ENCODE data around the gene CSK. TPM values are rescaled to one million over a fixed set of nuclear protein-coding genes. Genes with fewer than 3 reads are reported as not detected.

Gene CSK
- total RNA-seq, 3 donors from 2014 or later (not counting 1 experiment from before 2014, with no cell fraction given) = 282 to 334 (median 287) TPM

- H3K27ac ChIP-seq (ENCODE audit: low read length) = no peak overlapping the region
- Mint-ChIP-seq H3K9me3 (no peaks in the 10 kb centered on the region), H3K27me3 (ENCODE audit: low read depth in 2 of 2) (no peaks in the 10 kb centered on the region), H3K27ac (no peak overlapping the region), H3K36me3 (no peaks in the 10 kb centered on the region), H3K4me1 (peaks cover 4 to 39% of the 10 kb centered on the region in 2 donors), H3K4me3 (no peak overlapping the region)
- TF ChIP-seq CTCF (IDR thresholded peaks at IDR 0.05) = no peak
- H3K4me3 ChIP-seq (ENCODE audit: low read length) = no peak overlapping the region
- intact Hi-C loops (cut with micrococcal nuclease) = no loop called here
- H3K9me3 ChIP-seq (ENCODE audit: control insufficient read depth, insufficient read depth, low read length) = no peaks in the 10 kb centered on the region
- peaks cover 24% of the 10 kb centered on the region for H3K4me1 ChIP-seq (ENCODE audit: control insufficient read depth, insufficient read depth, low read length)
- ATAC-seq = no peak
- no peaks in the 10 kb centered on the region for H3K27me3 ChIP-seq (ENCODE audit: control insufficient read depth, insufficient read depth, low read length)
- H3K36me3 ChIP-seq (ENCODE audit: control insufficient read depth, insufficient read depth, low read length) = peaks cover 6% of the 10 kb centered on the region
- WGBS (ENCODE audit: insufficient coverage) = 94% methylated on average over 11 of the region's 11 CpGs
- no peak for DNase-seq
These were observed 57.1 kb downstream of the CSK start for GRCh38 chr15:74838746-74839525.

GRCh38 chr15:74839526-74840395 is 57.9 kb downstream of the CSK start:
- Mint-ChIP-seq H3K36me3 (no peaks in the 10 kb centered on the region), H3K9me3 (no peaks in the 10 kb centered on the region), H3K27ac (no peak overlapping the region), H3K4me3 (no peak overlapping the region), H3K4me1 (peaks cover 10 to 47% of the 10 kb centered on the region in 2 donors), H3K27me3 (ENCODE audit: low read depth in 2 of 2) (no peaks in the 10 kb centered on the region)
- DNase-seq (no peak), ATAC-seq (no peak)
- Histone ChIP-seq H3K27me3 (ENCODE audit: control insufficient read depth, insufficient read depth, low read length) (no peaks in the 10 kb centered on the region), H3K9me3 (ENCODE audit: control insufficient read depth, insufficient read depth, low read length) (no peaks in the 10 kb centered on the region), H3K4me1 (ENCODE audit: control insufficient read depth, insufficient read depth, low read length) (peaks cover 32% of the 10 kb centered on the region), H3K36me3 (ENCODE audit: control insufficient read depth, insufficient read depth, low read length) (peaks cover 6% of the 10 kb centered on the region), H3K4me3 (ENCODE audit: low read length) (no peak overlapping the region), H3K27ac (ENCODE audit: low read length) (no peak overlapping the region)
- TF ChIP-seq CTCF (IDR thresholded peaks at IDR 0.05) = no peak
- intact Hi-C loops (cut with micrococcal nuclease) = loop anchor here (5.0 to 10.0 kb wide), 3 partner anchors 52 to 365 kb away; partner anchors contain the start of genes C15orf39 and FAM219B
- 95% methylated on average over 31 of the region's 31 CpGs for WGBS (ENCODE audit: insufficient coverage)

- 94% methylated on average over 9 of the region's 9 CpGs for WGBS (ENCODE audit: insufficient coverage)
- Mint-ChIP-seq H3K4me1 (peaks cover 18 to 53% of the 10 kb centered on the region in 2 donors), H3K27ac (peak overlapping the region in 1 of 2 donors; percentile 33), H3K4me3 (peak overlapping the region; percentile 37), H3K9me3 (no peaks in the 10 kb centered on the region), H3K36me3 (no peaks in the 10 kb centered on the region), H3K27me3 (ENCODE audit: low read depth in 2 of 2) (no peaks in the 10 kb centered on the region)
- H3K4me3 ChIP-seq (ENCODE audit: low read length) = no peak overlapping the region
- TF ChIP-seq CTCF (IDR thresholded peaks at IDR 0.05) = no peak
- no peaks in the 10 kb centered on the region for H3K27me3 ChIP-seq (ENCODE audit: control insufficient read depth, insufficient read depth, low read length)
- H3K36me3 ChIP-seq (ENCODE audit: control insufficient read depth, insufficient read depth, low read length) = peaks cover 6% of the 10 kb centered on the region
- DNase-seq (no peak), ATAC-seq (no peak)
- peaks cover 46% of the 10 kb centered on the region for H3K4me1 ChIP-seq (ENCODE audit: control insufficient read depth, insufficient read depth, low read length)
- H3K27ac ChIP-seq (ENCODE audit: low read length) = no peak overlapping the region
- intact Hi-C loops (cut with micrococcal nuclease) = loop anchor here (5.0 to 10.0 kb wide), 3 partner anchors 54 to 364 kb away; partner anchors contain the start of genes C15orf39 and FAM219B
- H3K9me3 ChIP-seq (ENCODE audit: control insufficient read depth, insufficient read depth, low read length) = no peaks in the 10 kb centered on the region
These were observed 59.2 kb downstream of the CSK start for GRCh38 chr15:74840851-74841775.

All from natural killer cell (primary cell).